Suprapubic skin (tissue), 3 donors: ENCODE measurements around the gene RAPGEF2.

Experiments
- CTCF ChIP-seq, 2 donors: fragments of 200-600 bp in 1 of 2; fragments of 450-650 bp in 1 of 2; sonication (generic) in 1 of 2; IDR thresholded peaks; one replicate each; pipeline ENCODE4 v1.5.1; 2016 to 2019; ENCODE audit warnings: antibody characterized with exemption in 2 of 2, mild to moderate bottlenecking in 1 of 2, moderate library complexity in 1 of 2
- POLR2A ChIP-seq, 2 donors: fragments of 450-650 bp; IDR thresholded peaks; one replicate each; pipeline ENCODE4 v1.6.1; 2017; ENCODE audit warnings: antibody characterized with exemption in 2 of 2, mild to moderate bottlenecking in 2 of 2, moderate library complexity in 2 of 2

- TF ChIP-seq CTCF (IDR thresholded peaks at IDR 0.05), result no peak
- TF ChIP-seq POLR2A (IDR thresholded peaks at IDR 0.05), result no peak
Measured at GRCh38 chr4:159110961-159111360, 8.1 kb downstream of the RAPGEF2 start.
